ENCODE measurements around the gene MTHFR. TPM values are rescaled to one million over a fixed set of nuclear protein-coding genes. Genes with fewer than 3 reads are reported as not detected.

MTHFR gene
- polyA plus RNA-seq, 1 donor from 2014 or later = 21.2 TPM

GRCh38 chr1:11790880-11791715 is 14.7 kb downstream of the MTHFR start:
- Histone ChIP-seq H3K4me2 (ENCODE audit: low read length) (no peak overlapping the region), H3K27me3 (ENCODE audit: insufficient read depth, low read depth, low read length) (no peaks in the 10 kb centered on the region), H4K20me1 (ENCODE audit: insufficient read depth) (no peaks in the 10 kb centered on the region), H3K36me3 (ENCODE audit: insufficient read depth, low read length) (no peaks in the 10 kb centered on the region), H3K4me3 (ENCODE audit: low read length) (no peak overlapping the region), H3K27ac (ENCODE audit: low read length) (no peak overlapping the region), H2AFZ (ENCODE audit: low read depth, low read length) (no peak overlapping the region), H3K79me2 (replicated peaks; ENCODE audit: insufficient read depth, low read length) (no peaks in the 10 kb centered on the region), H3K9ac (ENCODE audit: low read length) (no peak overlapping the region), H3K9me2 (ENCODE audit: insufficient read depth, low read length) (no peaks in the 10 kb centered on the region), H3K9me3 (ENCODE audit: low read length) (no peaks in the 10 kb centered on the region), H3F3A (ENCODE audit: insufficient read depth, low read length, poor library complexity, severe bottlenecking) (no peaks in the 10 kb centered on the region)
- TF ChIP-seq MXI1 (conservative IDR thresholded peaks at IDR 0.05; ENCODE audit: poor library complexity, severe bottlenecking) (no peak), TAF1 (IDR thresholded peaks at IDR 0.05; ENCODE audit: low read depth) (no peak), POLR2AphosphoS5 (IDR thresholded peaks at IDR 0.05) (no peak), CTCF (IDR thresholded peaks at IDR 0.05; ENCODE audit: poor library complexity, severe bottlenecking) (no peak), EZH2 (IDR thresholded peaks at IDR 0.05; ENCODE audit: borderline replicate concordance, insufficient read depth, low read length, poor library complexity, severe bottlenecking) (no peak), EP300 (conservative IDR thresholded peaks at IDR 0.05; ENCODE audit: poor library complexity, severe bottlenecking) (no peak), SMC3 (conservative IDR thresholded peaks at IDR 0.05; ENCODE audit: poor library complexity) (no peak), RAD21 (conservative IDR thresholded peaks at IDR 0.05) (no peak)
- TF ChIP-seq, protein P1, sequence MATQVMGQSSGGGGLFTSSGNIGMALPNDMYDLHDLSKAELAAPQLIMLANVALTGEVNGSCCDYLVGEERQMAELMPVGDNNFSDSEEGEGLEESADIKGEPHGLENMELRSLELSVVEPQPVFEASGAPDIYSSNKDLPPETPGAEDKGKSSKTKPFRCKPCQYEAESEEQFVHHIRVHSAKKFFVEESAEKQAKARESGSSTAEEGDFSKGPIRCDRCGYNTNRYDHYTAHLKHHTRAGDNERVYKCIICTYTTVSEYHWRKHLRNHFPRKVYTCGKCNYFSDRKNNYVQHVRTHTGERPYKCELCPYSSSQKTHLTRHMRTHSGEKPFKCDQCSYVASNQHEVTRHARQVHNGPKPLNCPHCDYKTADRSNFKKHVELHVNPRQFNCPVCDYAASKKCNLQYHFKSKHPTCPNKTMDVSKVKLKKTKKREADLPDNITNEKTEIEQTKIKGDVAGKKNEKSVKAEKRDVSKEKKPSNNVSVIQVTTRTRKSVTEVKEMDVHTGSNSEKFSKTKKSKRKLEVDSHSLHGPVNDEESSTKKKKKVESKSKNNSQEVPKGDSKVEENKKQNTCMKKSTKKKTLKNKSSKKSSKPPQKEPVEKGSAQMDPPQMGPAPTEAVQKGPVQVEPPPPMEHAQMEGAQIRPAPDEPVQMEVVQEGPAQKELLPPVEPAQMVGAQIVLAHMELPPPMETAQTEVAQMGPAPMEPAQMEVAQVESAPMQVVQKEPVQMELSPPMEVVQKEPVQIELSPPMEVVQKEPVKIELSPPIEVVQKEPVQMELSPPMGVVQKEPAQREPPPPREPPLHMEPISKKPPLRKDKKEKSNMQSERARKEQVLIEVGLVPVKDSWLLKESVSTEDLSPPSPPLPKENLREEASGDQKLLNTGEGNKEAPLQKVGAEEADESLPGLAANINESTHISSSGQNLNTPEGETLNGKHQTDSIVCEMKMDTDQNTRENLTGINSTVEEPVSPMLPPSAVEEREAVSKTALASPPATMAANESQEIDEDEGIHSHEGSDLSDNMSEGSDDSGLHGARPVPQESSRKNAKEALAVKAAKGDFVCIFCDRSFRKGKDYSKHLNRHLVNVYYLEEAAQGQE (IDR thresholded peaks at IDR 0.05; ENCODE audit: borderline replicate concordance) = no peak

DNA sequence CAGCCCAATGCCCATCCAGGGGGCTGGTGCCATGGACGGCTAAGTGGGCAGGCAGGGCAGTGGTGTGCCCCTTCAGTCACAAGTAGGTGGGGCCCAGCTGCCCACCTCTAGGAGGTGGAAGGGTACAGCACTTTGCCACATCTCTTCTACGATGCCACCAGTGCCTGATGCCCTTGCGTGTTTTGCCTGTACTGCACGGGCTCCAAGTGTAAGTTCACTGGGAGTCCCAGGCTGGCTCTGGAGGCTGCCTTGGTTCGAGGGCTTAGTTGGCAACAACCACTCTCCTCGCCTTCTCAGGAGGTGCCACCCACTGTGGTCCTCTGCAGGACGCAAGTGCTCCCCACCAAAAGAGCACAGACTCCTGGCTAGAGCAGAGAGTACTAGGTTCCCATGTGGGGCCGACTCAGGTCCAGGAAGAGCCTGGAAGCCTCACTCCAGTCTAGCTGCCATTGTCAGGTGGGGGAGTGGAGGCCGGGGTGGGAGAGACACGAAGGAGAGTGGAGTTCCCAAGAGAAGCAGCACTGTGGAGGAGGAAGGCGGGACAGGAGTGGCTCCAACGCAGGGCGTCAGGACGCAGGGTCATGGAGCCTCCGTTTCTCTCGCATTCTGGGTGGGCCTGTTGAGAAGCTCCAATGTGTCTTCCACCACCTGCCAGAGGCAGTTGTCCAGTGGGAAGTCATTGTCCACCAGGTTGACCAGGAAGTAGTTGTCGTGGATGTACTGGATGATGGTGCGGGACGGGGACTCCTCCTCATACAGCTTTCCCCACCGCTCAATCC is 15.5 kb downstream of the MTHFR start:
- Histone ChIP-seq H4K20me1 (ENCODE audit: insufficient read depth) (no peaks in the 10 kb centered on the region), H3K27ac (ENCODE audit: low read length) (no peak overlapping the region), H3K9me3 (ENCODE audit: low read length) (no peaks in the 10 kb centered on the region), H3F3A (ENCODE audit: insufficient read depth, low read length, poor library complexity, severe bottlenecking) (no peaks in the 10 kb centered on the region), H3K27me3 (ENCODE audit: insufficient read depth, low read depth, low read length) (no peaks in the 10 kb centered on the region), H3K9ac (ENCODE audit: low read length) (no peak overlapping the region), H3K36me3 (ENCODE audit: insufficient read depth, low read length) (no peaks in the 10 kb centered on the region), H3K79me2 (replicated peaks; ENCODE audit: insufficient read depth, low read length) (no peaks in the 10 kb centered on the region), H3K4me2 (ENCODE audit: low read length) (no peak overlapping the region), H2AFZ (ENCODE audit: low read depth, low read length) (no peak overlapping the region), H3K9me2 (ENCODE audit: insufficient read depth, low read length) (no peaks in the 10 kb centered on the region), H3K4me3 (ENCODE audit: low read length) (no peak overlapping the region)
- TF ChIP-seq TAF1 (IDR thresholded peaks at IDR 0.05; ENCODE audit: low read depth) (no peak), POLR2AphosphoS5 (IDR thresholded peaks at IDR 0.05) (no peak), RAD21 (conservative IDR thresholded peaks at IDR 0.05) (no peak), MXI1 (conservative IDR thresholded peaks at IDR 0.05; ENCODE audit: poor library complexity, severe bottlenecking) (no peak), EP300 (conservative IDR thresholded peaks at IDR 0.05; ENCODE audit: poor library complexity, severe bottlenecking) (no peak), CTCF (IDR thresholded peaks at IDR 0.05; ENCODE audit: poor library complexity, severe bottlenecking) (no peak), EZH2 (IDR thresholded peaks at IDR 0.05; ENCODE audit: borderline replicate concordance, insufficient read depth, low read length, poor library complexity, severe bottlenecking) (no peak), SMC3 (conservative IDR thresholded peaks at IDR 0.05; ENCODE audit: poor library complexity) (no peak)
- TF ChIP-seq, protein P1 (IDR thresholded peaks at IDR 0.05; ENCODE audit: borderline replicate concordance) = no peak

Data from neural cell (in vitro differentiated cells).